Immature natural killer cell (primary cell): ENCODE measurements around the gene TOP3A. TPM values are rescaled to one million over a fixed set of nuclear protein-coding genes. Genes with fewer than 3 reads are reported as not detected.
"Not testable (repeated sequence)": the region's sequence is repeated elsewhere in the genome, so short reads cannot be mapped to it uniquely, and the experiment has no call there.

Experiments
- DNase-seq, 3 donors: peaks; one replicate each; pipeline ENCODE4 v3.0.0; 2022; ENCODE audit warnings: mixed read lengths in 1 of 3
- H3K27ac Mint-ChIP-seq, 6 donors: one replicate each; pipeline ENCODE4 v1.8.0; 2020; ENCODE audit warnings: mixed read lengths in 6 of 6, mild to moderate bottlenecking in 5 of 6, inconsistent platforms in 4 of 6, moderate library complexity in 3 of 6
- H3K27me3 Mint-ChIP-seq, 3 donors: one replicate each; pipeline ENCODE4 v1.8.0; 2020 to 2021; ENCODE audit warnings: low read depth in 3 of 3, mild to moderate bottlenecking in 3 of 3, mixed read lengths in 3 of 3, moderate library complexity in 3 of 3, inconsistent platforms in 1 of 3
- H3K36me3 Mint-ChIP-seq, 3 donors: one replicate each; pipeline ENCODE4 v1.8.0; 2020; ENCODE audit warnings: mixed read lengths in 3 of 3, inconsistent platforms in 2 of 3, mild to moderate bottlenecking in 2 of 3
- H3K4me1 Mint-ChIP-seq, 2 donors: one replicate each; pipeline ENCODE4 v1.8.0; 2020; ENCODE audit warnings: inconsistent platforms in 2 of 2, mild to moderate bottlenecking in 2 of 2, mixed read lengths in 2 of 2, moderate library complexity in 1 of 2
- H3K4me3 Mint-ChIP-seq, 5 donors: one replicate each; pipeline ENCODE4 v1.8.0; 2020; ENCODE audit warnings: mild to moderate bottlenecking in 5 of 5, mixed read lengths in 5 of 5, inconsistent platforms in 3 of 5, moderate library complexity in 3 of 5
- H3K9me3 Mint-ChIP-seq, 6 donors: one replicate each; pipeline ENCODE4 v1.8.0; 2020; ENCODE audit warnings: mild to moderate bottlenecking in 6 of 6, mixed read lengths in 6 of 6, inconsistent platforms in 4 of 6, moderate library complexity in 3 of 6
- polyA plus RNA-seq, 3 donors: library from polyadenylated mRNA; unstranded; fragments of 300-500 nt; fragmentation: Illumina TruSeq; gene quantifications; one replicate each; pipeline ENCODE4 v1.2.3, GENCODE V29; 2021

Gene TOP3A
- polyA plus RNA-seq, 3 donors from 2014 or later: 4.8 to 32.7 (median 15.2) TPM

DNA sequence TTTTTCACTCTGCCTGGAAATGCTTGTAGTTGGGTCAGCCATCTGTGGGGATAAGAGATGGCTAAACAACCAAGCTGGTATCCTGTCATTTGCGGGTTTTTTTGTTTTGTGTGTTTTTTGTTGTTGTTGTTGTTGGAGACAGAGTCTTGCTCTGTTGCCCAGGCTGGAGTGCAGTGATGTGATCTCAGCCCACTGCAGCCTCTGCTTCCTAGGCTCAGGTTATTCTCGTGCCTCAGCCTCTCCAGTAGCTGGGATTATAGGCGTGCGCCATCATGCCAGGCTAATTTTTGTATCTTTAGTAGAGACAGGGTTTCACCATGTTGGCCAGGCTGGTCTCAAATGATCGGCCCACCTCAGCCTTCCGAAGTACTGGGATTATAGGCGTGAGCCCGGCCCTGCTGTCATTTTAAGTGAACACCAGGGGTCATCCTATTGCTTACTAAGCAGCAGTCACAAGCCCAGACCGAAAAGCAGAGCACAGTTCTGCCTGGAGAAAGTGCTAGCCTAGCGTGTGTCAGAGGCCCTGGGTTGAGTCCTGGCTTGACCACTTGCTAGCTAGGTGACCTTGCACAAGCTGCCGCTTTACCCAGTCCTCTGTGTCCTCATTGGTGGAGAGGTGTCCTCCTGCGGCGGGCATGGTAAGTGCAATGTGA is 4.9 kb upstream of the TOP3A start:
- DNase-seq: peak in 1 of 3 donors; percentile 19
- Mint-ChIP-seq H3K9me3 (no peaks in the 10 kb centered on the region), H3K27me3 (peaks cover 0 to 11% (median 7%) of the 10 kb centered on the region in 3 donors), H3K27ac (peak overlapping the region in 2 of 6 donors; percentile 7 to 49), H3K36me3 (peaks cover 0 to 14% (median 13%) of the 10 kb centered on the region in 3 donors), H3K4me3 (peak overlapping the region in 1 of 5 donors; percentile 2), H3K4me1 (peaks cover 60 to 74% of the 10 kb centered on the region in 2 donors)

DNA sequence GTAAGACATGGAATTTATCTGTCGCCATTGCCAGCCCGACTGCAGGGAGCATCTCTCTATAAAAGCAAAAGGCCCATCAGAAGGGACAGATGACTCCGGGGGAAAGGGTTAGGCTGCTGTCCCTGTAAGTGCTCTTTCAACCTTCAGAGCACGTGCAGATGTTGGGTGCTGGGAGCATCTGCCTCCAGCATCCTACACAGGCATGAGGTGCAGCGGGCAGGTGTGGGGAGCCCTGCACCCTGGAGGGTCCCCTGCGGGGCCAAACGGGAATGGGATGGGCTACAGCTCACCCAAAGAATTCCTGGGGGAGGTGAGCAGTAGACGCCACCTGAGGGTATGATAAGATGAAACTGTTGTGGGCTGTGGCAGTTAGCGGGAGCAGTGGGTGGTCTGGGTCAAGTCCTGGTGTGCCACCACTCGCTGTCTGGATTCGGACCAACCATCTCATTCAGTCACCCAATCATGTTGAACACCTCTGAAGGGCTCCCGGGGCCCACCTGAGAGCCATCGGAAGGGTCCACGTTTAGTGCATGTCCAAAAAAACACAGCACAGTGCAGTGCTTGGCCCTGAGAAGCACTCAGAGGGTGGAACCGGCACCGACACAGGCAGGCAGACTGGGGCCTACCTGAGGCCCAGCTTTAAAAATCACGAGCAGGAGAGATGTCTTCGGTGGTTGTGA is 4.1 kb upstream of the TOP3A start:
- Mint-ChIP-seq H3K9me3 (no peaks in the 10 kb centered on the region), H3K27me3 (peaks cover 0 to 11% (median 7%) of the 10 kb centered on the region in 3 donors), H3K4me3 (peak overlapping the region in 4 of 5 donors; percentile 13 to 35 (median 24)), H3K36me3 (peaks cover 0 to 13% (median 9%) of the 10 kb centered on the region in 3 donors), H3K4me1 (peaks cover 65 to 75% of the 10 kb centered on the region in 2 donors), H3K27ac (peak overlapping the region in 3 of 6 donors; percentile 7 to 48 (median 19))
- no peak for DNase-seq

DNA sequence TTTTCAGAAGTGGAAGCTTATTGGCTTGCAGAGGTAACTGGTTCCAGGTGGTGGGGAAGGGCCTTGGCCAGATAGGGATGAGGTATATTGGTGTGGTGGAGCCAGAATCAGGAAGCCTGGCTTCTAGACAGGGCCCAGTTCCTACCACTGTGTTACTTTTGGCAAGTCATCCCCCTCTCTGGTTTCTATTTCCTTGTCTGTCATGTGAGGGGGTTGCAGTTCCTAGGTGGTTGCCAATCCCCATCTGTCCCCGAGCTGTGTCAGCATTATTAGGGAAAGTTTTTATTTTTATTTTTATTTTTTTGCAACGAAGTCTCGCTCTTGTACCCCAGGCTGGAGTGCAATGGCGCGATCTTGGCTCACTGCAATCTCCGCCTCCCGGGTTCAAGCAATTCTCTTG is 3.3 kb upstream of the TOP3A start:
- no peak for DNase-seq
- peak overlapping the region in 4 of 5 donors; percentile 14 to 38 (median 33) for H3K4me3 Mint-ChIP-seq
- H3K27ac Mint-ChIP-seq: peak overlapping the region in 3 of 6 donors; percentile 27 to 56 (median 55)
- H3K36me3 Mint-ChIP-seq: peaks cover 0 to 13% (median 8%) of the 10 kb centered on the region in 3 donors
- no peaks in the 10 kb centered on the region for H3K9me3 Mint-ChIP-seq
- peaks cover 73 to 82% of the 10 kb centered on the region in 2 donors for H3K4me1 Mint-ChIP-seq
- peaks cover 0 to 11% (median 7%) of the 10 kb centered on the region in 3 donors for H3K27me3 Mint-ChIP-seq

DNA sequence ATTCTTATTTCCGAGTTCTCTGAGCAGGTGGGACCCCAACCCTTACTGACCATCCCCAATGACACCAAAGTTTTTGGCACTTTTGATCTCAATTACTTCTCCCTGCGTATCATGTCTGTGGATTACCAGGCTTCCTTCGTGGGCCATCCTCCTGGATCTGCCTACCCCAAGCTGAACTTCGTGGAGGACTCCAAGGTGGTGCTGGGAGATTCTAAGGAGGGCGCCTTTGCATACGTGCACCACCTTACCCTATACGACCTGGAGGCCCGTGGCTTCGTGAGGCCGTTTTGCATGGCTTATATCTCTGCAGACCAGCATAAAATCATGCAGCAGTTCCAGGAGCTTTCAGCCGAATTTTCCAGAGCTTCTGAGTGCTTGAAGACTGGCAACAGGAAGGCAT is 1.2 kb upstream of the TOP3A start:
- no peaks in the 10 kb centered on the region for H3K9me3 Mint-ChIP-seq
- peaks cover 0 to 9% (median 7%) of the 10 kb centered on the region in 3 donors for H3K27me3 Mint-ChIP-seq
- H3K27ac Mint-ChIP-seq: peak overlapping the region; percentile 91 to 100 (median 96)
- peaks cover 85 to 88% of the 10 kb centered on the region in 2 donors for H3K4me1 Mint-ChIP-seq
- peaks cover 0 to 16% (median 6%) of the 10 kb centered on the region in 3 donors for H3K36me3 Mint-ChIP-seq
- DNase-seq: no peak
- peak overlapping the region; percentile 86 to 99 (median 91) for H3K4me3 Mint-ChIP-seq

DNA sequence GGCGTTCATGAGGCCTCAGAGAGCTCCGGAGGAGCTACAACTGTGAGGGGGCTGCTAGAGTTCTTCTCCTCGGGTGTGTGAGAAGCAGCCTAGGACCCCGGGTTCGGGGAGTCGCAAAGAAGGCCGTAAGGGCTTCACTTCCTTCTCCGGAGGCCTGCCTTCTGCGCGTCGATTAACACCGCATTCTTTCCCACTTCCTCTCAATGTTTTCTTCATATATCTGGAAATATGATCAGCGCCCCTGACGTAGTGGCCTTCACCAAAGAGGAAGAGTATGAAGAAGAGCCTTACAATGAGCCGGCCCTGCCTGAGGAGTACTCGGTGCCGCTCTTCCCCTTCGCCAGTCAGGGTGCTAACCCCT is 748 bp upstream of the TOP3A start:
- Mint-ChIP-seq H3K9me3 (no peaks in the 10 kb centered on the region), H3K27me3 (peaks cover 0 to 9% (median 6%) of the 10 kb centered on the region in 3 donors), H3K27ac (peak overlapping the region; percentile 91 to 100 (median 96)), H3K4me1 (peaks cover 83 to 88% of the 10 kb centered on the region in 2 donors), H3K4me3 (peak overlapping the region; percentile 86 to 99 (median 91)), H3K36me3 (peaks cover 0 to 14% (median 6%) of the 10 kb centered on the region in 3 donors)
- DNase-seq: no peak

DNA sequence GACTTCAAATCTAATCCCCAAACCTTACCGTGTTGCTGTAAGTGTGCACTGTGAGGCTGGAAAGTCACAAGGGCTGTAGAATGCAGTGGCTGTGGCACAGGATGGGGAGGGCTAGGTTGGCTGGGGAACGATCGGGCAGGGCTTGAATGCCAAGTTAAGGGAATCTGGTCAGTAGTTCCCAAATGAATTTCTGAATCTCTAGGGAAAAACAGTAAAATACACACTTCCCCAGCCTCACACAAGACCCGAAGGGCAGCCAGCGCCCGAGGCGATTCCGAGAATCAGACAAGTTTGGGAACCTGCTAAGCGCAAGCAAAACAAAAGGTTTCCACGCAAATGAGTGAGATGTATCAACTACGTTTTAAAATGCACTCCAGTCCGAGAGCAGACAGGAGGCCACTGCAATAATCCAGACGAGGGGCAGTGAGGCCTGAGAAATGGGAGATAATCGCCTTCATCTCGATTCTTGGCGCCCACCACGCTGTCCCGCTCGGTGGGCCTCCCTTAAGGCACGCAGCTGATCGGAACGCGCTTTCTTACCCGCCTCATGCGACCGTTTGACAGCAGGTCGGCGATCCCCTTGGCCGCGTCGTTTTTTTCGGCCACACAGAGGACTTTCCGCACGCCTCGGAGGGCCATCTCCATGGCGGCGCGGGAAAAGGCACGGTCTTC is 599 bp downstream of the TOP3A start:
- Mint-ChIP-seq H3K27me3 (peaks cover 0 to 9% (median 6%) of the 10 kb centered on the region in 3 donors), H3K4me1 (peaks cover 73 to 80% of the 10 kb centered on the region in 2 donors), H3K9me3 (no peaks in the 10 kb centered on the region), H3K4me3 (peak overlapping the region; percentile 86 to 99 (median 91)), H3K36me3 (peaks cover 0 to 14% (median 6%) of the 10 kb centered on the region in 3 donors), H3K27ac (peak overlapping the region; percentile 91 to 100 (median 96))
- DNase-seq: peak in 1 of 3 donors; percentile 13

DNA sequence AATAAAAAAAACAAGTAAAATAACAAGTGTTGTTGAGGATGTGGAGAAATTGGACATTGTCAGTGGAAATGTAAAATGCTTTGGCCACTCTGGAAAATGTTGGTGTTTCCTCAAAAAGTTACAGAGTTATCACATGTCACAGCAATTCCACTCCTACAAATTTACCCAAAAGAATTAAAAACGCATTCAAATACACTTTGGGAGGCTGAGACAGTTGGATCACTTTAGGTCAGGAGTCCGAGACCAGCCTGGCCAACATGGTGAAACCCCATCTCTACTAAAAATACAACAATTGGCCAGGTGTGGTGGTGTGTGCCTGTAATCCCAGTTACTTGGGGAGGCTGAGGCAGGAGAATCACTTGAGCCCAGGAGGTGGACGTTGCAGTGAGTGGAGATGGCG is 5.6 kb downstream of the TOP3A start:
- Mint-ChIP-seq H3K4me3 (no peak overlapping the region), H3K36me3 (peaks cover 4 to 15% (median 10%) of the 10 kb centered on the region in 3 donors), H3K4me1 (peaks cover 28 to 36% of the 10 kb centered on the region in 2 donors), H3K27ac (no peak overlapping the region), H3K9me3 (no peaks in the 10 kb centered on the region), H3K27me3 (peaks cover 0 to 2% (median 0%) of the 10 kb centered on the region in 3 donors)
- no peak for DNase-seq

DNA sequence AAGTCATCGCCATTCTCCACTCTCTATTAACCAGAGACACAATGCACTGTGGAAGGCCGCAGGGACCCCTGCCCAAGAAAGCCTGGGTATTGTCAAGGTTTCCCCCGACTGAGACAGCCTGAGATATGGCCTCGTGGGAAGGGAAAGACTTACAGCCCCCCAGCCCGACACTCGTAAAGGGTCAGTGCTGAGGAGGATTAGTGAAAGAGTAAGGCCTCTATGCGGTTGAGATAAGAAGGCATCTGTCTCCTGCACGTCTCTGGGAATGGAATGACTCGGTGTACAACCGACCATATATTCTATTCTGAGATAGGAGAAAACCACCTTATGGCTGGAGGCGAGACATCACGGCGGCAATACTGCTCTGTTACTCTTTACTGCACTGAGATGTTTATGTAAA is 11.6 kb downstream of the TOP3A start:
- H3K27me3 Mint-ChIP-seq, H3K27ac Mint-ChIP-seq, H3K9me3 Mint-ChIP-seq, H3K4me3 Mint-ChIP-seq, H3K4me1 Mint-ChIP-seq, DNase-seq: not testable (repeated sequence)
- H3K36me3 Mint-ChIP-seq: peaks cover 10 to 34% (median 21%) of the 10 kb centered on the region in 3 donors

DNA sequence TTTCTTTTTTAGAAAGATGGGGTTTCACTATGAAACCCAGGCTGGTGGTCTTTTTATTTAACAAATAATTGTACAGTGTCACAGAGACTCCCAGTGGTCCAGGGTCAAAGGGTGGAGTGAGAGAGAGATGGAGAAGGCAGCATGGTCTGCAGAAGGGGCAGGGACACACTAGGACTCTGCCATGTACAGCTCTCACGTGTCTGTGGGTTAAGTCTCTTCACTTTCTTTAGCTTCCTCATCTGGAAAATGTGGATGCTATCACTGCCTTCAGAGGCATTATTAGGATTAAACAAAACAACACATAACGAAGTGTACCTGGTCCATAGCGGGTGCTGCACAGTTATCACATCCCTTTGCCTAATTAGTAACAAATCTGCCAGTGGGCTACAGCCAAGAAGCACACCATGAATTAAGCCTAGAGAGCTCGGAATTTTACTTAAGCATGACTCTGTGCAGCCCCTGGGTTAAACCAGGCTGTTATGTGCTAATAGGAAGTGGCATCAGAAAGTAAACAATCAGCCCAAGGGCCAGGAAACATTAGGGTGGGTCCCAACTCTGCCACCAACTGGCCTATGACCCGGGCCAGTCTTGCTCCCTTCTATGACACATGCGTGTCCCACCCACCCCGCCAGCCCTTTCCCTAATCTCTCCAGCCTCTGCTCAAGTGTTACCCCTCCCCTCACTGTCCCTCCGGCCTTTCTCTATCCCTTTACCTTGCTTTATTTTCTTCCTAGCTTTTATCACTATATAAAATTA is 13.9 kb downstream of the TOP3A start:
- DNase-seq: no peak
- Mint-ChIP-seq H3K4me3 (no peak overlapping the region), H3K9me3 (no peaks in the 10 kb centered on the region), H3K27ac (no peak overlapping the region), H3K27me3 (peaks cover 0 to 2% (median 0%) of the 10 kb centered on the region in 3 donors), H3K4me1 (no peaks in the 10 kb centered on the region), H3K36me3 (peaks cover 8 to 34% (median 18%) of the 10 kb centered on the region in 3 donors)

DNA sequence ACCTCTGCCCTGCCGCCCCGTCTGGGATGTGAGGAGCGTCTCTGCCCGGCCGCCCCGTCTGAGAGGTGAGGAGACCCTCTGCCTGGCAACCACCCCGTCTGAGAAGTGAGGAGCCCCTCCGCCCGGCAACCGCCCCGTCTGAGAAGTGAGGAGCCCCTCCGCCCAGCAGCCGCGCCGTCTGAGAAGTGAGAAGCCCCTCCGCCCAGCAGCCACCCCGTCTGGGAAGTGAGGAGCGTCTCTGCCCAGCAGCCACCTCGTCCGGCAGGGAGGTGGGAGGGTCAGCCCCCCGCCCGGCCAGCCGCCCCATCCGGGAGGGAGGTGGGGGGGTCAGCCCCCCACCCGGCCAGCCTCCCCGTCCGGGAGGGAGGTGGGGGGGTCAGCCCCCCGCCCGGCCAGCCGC is 16.7 kb downstream of the TOP3A start:
- not testable (repeated sequence) for H3K4me1 Mint-ChIP-seq, H3K4me3 Mint-ChIP-seq, DNase-seq, H3K27ac Mint-ChIP-seq, H3K27me3 Mint-ChIP-seq, H3K9me3 Mint-ChIP-seq
- H3K36me3 Mint-ChIP-seq: peaks cover 5 to 31% (median 18%) of the 10 kb centered on the region in 3 donors

DNA sequence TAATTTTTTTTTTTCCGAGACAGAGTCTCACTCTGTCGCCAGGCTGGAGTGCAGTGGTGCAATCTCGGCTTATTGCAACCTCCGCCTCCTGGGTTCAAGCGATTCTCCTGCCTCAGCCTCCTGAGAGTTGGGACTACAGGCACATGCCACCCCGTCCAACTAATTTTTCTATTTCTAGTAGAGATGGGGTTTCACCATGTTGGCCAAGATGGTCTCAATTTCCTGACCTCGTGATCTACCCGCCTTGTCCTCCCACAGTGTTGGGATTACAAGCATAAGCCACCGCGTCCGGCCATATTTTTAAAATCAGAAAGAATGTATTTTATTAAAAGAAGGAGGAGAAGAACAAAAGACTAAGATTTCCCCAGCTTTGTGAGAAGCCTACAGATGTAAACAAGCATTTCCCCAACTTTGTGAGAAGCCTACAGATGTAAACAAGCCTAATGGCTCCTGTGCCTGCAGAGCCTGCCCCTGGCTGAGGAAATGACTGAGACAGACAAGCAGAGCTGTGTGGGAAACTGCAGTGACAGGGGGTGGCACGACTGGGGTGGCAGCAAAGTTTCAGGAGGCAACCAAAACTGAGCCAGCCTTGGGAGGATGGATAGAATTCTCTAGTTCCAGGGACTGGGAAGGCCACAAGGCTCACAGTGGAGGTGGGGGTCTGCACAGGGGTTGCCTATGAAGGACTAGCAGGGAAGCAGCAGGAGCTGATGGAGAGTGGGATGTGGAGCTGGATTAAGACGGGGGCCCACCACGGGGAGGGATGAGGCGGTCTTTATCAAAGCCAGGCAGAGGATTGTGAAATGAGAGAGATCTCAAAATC is 22.9 kb downstream of the TOP3A start:
- no peaks in the 10 kb centered on the region for H3K4me1 Mint-ChIP-seq
- H3K36me3 Mint-ChIP-seq: peaks cover 5 to 26% (median 7%) of the 10 kb centered on the region in 3 donors
- DNase-seq: no peak
- no peaks in the 10 kb centered on the region for H3K9me3 Mint-ChIP-seq
- H3K27ac Mint-ChIP-seq: peak overlapping the region in 1 of 6 donors; percentile 61
- no peaks in the 10 kb centered on the region for H3K27me3 Mint-ChIP-seq
- no peak overlapping the region for H3K4me3 Mint-ChIP-seq

DNA sequence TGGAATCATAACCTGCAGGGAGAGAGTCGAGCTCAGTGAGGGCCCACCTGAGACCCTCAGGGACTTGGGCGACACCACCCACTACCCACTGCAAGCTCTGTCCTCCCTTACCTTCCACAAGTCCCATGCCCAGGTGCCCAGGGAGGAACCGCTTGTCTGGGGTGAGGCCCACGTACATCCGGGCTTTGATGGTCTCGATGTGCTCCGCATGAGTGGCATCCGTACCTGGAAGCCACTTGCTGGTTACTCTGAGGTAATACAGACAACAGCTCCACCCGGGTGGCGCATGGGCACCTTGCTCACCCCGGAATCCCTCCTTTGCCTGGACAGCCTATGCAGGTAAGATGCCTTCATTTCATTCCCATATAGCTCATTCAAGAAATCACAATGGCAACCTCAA is 29.5 kb downstream of the TOP3A start:
- Mint-ChIP-seq H3K27me3 (peaks cover 0 to 2% (median 0%) of the 10 kb centered on the region in 3 donors), H3K9me3 (no peaks in the 10 kb centered on the region), H3K4me1 (no peaks in the 10 kb centered on the region), H3K36me3 (peaks cover 14 to 38% (median 15%) of the 10 kb centered on the region in 3 donors), H3K27ac (peak overlapping the region in 1 of 6 donors; percentile 28), H3K4me3 (no peak overlapping the region)
- DNase-seq: no peak
